Astrocyte of the spinal cord (primary cell): ENCODE measurements around the gene MOV10.

ENCODE experiments used
- DNase-seq: peaks from one replicate; pipeline ENCODE4 v3.0.0; 2011; ENCODE audit warnings: low read depth, low spot score
- H3K4me3 ChIP-seq: 2 replicates; pipeline ENCODE4 v1.5.1; 2011; ENCODE audit warnings: low read depth, mild to moderate bottlenecking, low read length, moderate library complexity
- in situ Hi-C: cut with HindIII; loops from 2 replicates; pipeline ENCODE4 v1.10.0; 2017; ENCODE audit warnings: low sequenced_read_pairs
- TF ChIP-seq, protein P1 (sequence below): IDR thresholded peaks from 2 replicates; pipeline ENCODE4 v1.5.1; 2012; ENCODE audit warnings: low read depth, mild to moderate bottlenecking, low read length, inconsistent platforms

Gene MOV10

GRCh38 chr1:112673592-112674439, 643 bp upstream of the MOV10 start:
- H3K4me3 ChIP-seq: peak overlapping the region; percentile 79
- TF ChIP-seq, protein P1, sequence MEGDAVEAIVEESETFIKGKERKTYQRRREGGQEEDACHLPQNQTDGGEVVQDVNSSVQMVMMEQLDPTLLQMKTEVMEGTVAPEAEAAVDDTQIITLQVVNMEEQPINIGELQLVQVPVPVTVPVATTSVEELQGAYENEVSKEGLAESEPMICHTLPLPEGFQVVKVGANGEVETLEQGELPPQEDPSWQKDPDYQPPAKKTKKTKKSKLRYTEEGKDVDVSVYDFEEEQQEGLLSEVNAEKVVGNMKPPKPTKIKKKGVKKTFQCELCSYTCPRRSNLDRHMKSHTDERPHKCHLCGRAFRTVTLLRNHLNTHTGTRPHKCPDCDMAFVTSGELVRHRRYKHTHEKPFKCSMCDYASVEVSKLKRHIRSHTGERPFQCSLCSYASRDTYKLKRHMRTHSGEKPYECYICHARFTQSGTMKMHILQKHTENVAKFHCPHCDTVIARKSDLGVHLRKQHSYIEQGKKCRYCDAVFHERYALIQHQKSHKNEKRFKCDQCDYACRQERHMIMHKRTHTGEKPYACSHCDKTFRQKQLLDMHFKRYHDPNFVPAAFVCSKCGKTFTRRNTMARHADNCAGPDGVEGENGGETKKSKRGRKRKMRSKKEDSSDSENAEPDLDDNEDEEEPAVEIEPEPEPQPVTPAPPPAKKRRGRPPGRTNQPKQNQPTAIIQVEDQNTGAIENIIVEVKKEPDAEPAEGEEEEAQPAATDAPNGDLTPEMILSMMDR: peak; percentile 49
- in situ Hi-C loops: no loop called here
- DNase-seq: peak; percentile 73

GRCh38 chr1:112674986-112675727, 698 bp downstream of the MOV10 start:
- TF ChIP-seq, protein P1: no peak
- DNase-seq: peak; percentile 18

GRCh38 chr1:112675728-112676381, 1.4 kb downstream of the MOV10 start:
- peak overlapping the region; percentile 79 for H3K4me3 ChIP-seq
- DNase-seq: no peak
- in situ Hi-C loops: no loop called here
- TF ChIP-seq, protein P1: no peak

More at GRCh38 chr1:112674986-112675727, 698 bp downstream of the MOV10 start:
- in situ Hi-C loops: no loop called here
- H3K4me3 ChIP-seq: peak overlapping the region; percentile 79

GRCh38 chr1:112676543-112676942, 2.1 kb downstream of the MOV10 start:
- in situ Hi-C loops: no loop called here
- no peak for DNase-seq
- H3K4me3 ChIP-seq: no peak overlapping the region
- TF ChIP-seq, protein P1: no peak

DNA sequence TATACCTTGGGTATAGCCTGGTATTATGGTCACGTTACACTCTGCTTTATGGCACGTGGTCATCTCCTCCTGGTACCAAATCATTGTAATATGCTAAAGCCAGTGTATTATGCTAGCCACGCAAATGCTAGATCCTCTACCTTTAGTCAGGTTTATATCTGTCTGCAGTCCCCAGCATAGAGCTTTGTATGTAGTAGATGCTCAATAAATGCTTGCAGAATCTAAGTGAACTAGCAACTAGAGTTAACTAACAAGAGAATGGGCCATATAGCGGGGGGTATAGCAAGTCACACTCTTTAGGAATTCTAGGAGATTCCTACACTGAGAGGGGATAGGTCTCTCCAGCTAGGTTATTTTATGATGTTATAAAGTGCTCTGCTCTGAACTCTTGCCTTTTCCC, 3.0 kb downstream of the MOV10 start:
- TF ChIP-seq, protein P1: no peak
- in situ Hi-C loops: no loop called here
- no peak overlapping the region for H3K4me3 ChIP-seq
- DNase-seq: no peak

DNA sequence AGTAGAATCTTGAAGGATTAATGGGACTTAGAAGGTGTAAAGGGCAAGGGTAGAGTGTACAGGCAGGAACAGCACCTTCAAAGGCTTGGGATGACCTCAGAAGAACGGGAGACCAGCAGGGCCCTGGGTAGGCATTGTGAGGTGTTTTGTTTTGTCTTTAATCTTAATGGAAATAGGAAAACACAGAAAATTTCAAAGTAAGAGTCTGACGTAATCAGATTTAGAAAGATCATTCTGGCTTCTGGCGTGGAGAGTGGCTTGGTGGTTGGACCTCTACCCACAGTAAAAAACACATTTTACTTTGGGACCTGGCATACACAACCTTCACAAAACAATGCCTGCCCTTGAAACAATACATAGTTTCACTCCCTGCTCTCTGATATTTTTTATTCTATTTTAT, 4.1 kb downstream of the MOV10 start:
- no peak for DNase-seq
- no peak overlapping the region for H3K4me3 ChIP-seq
- in situ Hi-C loops: no loop called here
- TF ChIP-seq, protein P1: no peak
